ENCODE results near the gene HIBADH. TPM values are rescaled to one million over a fixed set of nuclear protein-coding genes. Genes with fewer than 3 reads are reported as not detected.

HIBADH gene
- polyA plus RNA-seq, 2 of the 4 experiments (the other 2 are of a cell fraction), result 49.5 to 118 TPM

GRCh38 chr7:27634671-27635493 is 27.8 kb downstream of the HIBADH start:
- ChIA-PET CTCF (interaction anchor here (0.7 to 1.3 kb wide), 3 partner anchors 57 to 275 kb away, joined by 3 read pairs; no protein-coding TSS in a partner anchor), POLR2A (no interaction called here)
- ATAC-seq (no peak), FAIRE-seq (peak; percentile 7), DNase-seq (ENCODE audit: low read depth in 1 of 2, low spot score in 1 of 2) (no peak)
- 93% methylated on average over 3 of the region's 3 CpGs for WGBS (ENCODE audit: missing lambda C conversion rate)
- Histone ChIP-seq H3K9me3 (no peaks in the 10 kb centered on the region), H3K4me3 (no peak overlapping the region), H3K4me1 (peaks cover 16% of the 10 kb centered on the region), H3K27ac (peak overlapping the region in 1 of 2 experiments; percentile 36; a peak in 1 of 6 replicates), H3K4me2 (no peak overlapping the region)
- TF ChIP-seq CTCF (IDR thresholded peaks at IDR 0.05) (no peak), EHMT2 (IDR thresholded peaks at IDR 0.05; ENCODE audit: low read depth) (no peak), HOXB13 (CRISPR knock-in tag; IDR thresholded peaks at IDR 0.05; ENCODE audit: low read depth) (no peak), HOXA7 (CRISPR knock-in tag; IDR thresholded peaks at IDR 0.05) (no peak), ZNF302 (CRISPR knock-in tag; IDR thresholded peaks at IDR 0.05) (no peak), GATA3 (IDR thresholded peaks at IDR 0.05; ENCODE audit: borderline replicate concordance) (no peak), HEYL (CRISPR knock-in tag; IDR thresholded peaks at IDR 0.05) (no peak), MAX (IDR thresholded peaks at IDR 0.05) (no peak), HDAC2 (IDR thresholded peaks at IDR 0.05) (no peak)

GRCh38 chr7:27633062-27633461 is 29.6 kb downstream of the HIBADH start:
- DNase-seq (ENCODE audit: low read depth in 1 of 2, low spot score in 1 of 2) (no peak), ATAC-seq (no peak), FAIRE-seq (no peak)
- TF ChIP-seq TFCP2L1 (CRISPR knock-in tag; IDR thresholded peaks at IDR 0.05) (no peak), MAFK (IDR thresholded peaks at IDR 0.05; ENCODE audit: partially characterized antibody) (no peak), TP53 (CRISPR knock-in tag; IDR thresholded peaks at IDR 0.05) (no peak), E2F6 (IDR thresholded peaks at IDR 0.05; ENCODE audit: borderline replicate concordance, low read depth) (no peak), RAD21 (conservative IDR thresholded peaks at IDR 0.05 in 1 of 2, IDR thresholded peaks at IDR 0.05 in 1 of 2) (no peak), HOXB13 (CRISPR knock-in tag; IDR thresholded peaks at IDR 0.05; ENCODE audit: low read depth) (no peak), EHF (CRISPR knock-in tag; IDR thresholded peaks at IDR 0.05) (no peak), NR3C1 (IDR thresholded peaks at IDR 0.05) (no peak), ZC3H11A (IDR thresholded peaks at IDR 0.05) (no peak)
- no peak overlapping the region for H3K4me2 ChIP-seq
- H3K4me3 ChIP-seq, result no peak overlapping the region
- H3K9me3 ChIP-seq, result no peaks in the 10 kb centered on the region
- no peak overlapping the region for H3K27ac ChIP-seq
- WGBS (ENCODE audit: missing lambda C conversion rate), result 92% methylated on average over 6 of the region's 6 CpGs
- POLR2A ChIA-PET, result no interaction called here
- CTCF ChIA-PET, result interaction anchor here (0.7 to 1.8 kb wide), 7 partner anchors 18 to 398 kb away, joined by 3 to 6 read pairs (median 4); no protein-coding TSS in a partner anchor
- peaks cover 14% of the 10 kb centered on the region for H3K4me1 ChIP-seq

- ChIA-PET POLR2A (no interaction called here), CTCF (interaction anchor here (0.6 to 1.2 kb wide), 4 partner anchors 10 to 435 kb away, joined by 3 to 5 read pairs (median 3); no protein-coding TSS in a partner anchor)
- no peak overlapping the region for H3K27ac ChIP-seq
- H3K9me3 ChIP-seq, result no peaks in the 10 kb centered on the region
- WGBS (ENCODE audit: missing lambda C conversion rate), result 97% methylated on average over 1 of the region's 1 CpG
- H3K4me3 ChIP-seq, result no peak overlapping the region
- no peak overlapping the region for H3K4me2 ChIP-seq
- no peak for ATAC-seq
- no peak for DNase-seq (ENCODE audit: low read depth in 1 of 2, low spot score in 1 of 2)
- no peak for TF ChIP-seq JUN (IDR thresholded peaks at IDR 0.05)
- TF ChIP-seq KDM5A (IDR thresholded peaks at IDR 0.05), result no peak
- no peak for TF ChIP-seq E2F6 (IDR thresholded peaks at IDR 0.05; ENCODE audit: borderline replicate concordance, low read depth)
- no peak for TF ChIP-seq GATA3 (IDR thresholded peaks at IDR 0.05; ENCODE audit: borderline replicate concordance)
- no peak for TF ChIP-seq HOXB13 (CRISPR knock-in tag; IDR thresholded peaks at IDR 0.05; ENCODE audit: low read depth)
- no peak for TF ChIP-seq HEYL (CRISPR knock-in tag; IDR thresholded peaks at IDR 0.05)
- no peak for TF ChIP-seq PHF8 (IDR thresholded peaks at IDR 0.05; ENCODE audit: borderline replicate concordance, low read depth)
- no peak for FAIRE-seq
- peaks cover 9% of the 10 kb centered on the region for H3K4me1 ChIP-seq
These were observed 31.3 kb downstream of the HIBADH start for GRCh38 chr7:27631391-27631790.

All from A549 (cell line).